Measurements from ENCODE around the gene SLC35A2.
A peak's percentile ranks its signal among the peaks of the same experiment; 100 is the strongest.

SLC35A2 gene

DNA sequence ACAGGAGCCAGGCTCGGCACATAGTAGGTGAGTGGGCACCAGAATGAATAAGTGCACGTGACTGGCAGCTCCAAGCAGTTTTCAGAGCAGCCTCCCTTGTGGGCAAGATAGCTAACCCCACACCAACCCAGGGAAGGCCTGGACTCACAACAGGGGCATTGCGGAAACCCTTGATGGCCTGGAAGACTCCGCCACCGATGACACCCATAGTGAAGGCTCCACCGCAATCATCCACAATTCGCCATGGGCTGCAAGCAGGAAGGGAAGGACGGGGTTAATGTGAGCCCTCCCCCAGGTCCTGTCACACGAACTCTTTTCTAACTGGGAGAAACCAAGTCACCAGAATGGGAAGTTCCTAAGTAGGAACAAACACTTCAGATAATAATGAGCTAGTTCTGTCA, 14.8 kb downstream of the SLC35A2 start:
- no peaks in the 10 kb centered on the region for H3K9me3 ChIP-seq (ENCODE audit: severe bottlenecking)
- H3K27me3 ChIP-seq (ENCODE audit: insufficient read depth, poor library complexity, severe bottlenecking) = no peaks in the 10 kb centered on the region
- DNase-seq (ENCODE audit: low spot score) = no peak
- peak overlapping the region; percentile 74 for H3K27ac ChIP-seq (ENCODE audit: poor library complexity, severe bottlenecking)
- TF ChIP-seq, protein P1, sequence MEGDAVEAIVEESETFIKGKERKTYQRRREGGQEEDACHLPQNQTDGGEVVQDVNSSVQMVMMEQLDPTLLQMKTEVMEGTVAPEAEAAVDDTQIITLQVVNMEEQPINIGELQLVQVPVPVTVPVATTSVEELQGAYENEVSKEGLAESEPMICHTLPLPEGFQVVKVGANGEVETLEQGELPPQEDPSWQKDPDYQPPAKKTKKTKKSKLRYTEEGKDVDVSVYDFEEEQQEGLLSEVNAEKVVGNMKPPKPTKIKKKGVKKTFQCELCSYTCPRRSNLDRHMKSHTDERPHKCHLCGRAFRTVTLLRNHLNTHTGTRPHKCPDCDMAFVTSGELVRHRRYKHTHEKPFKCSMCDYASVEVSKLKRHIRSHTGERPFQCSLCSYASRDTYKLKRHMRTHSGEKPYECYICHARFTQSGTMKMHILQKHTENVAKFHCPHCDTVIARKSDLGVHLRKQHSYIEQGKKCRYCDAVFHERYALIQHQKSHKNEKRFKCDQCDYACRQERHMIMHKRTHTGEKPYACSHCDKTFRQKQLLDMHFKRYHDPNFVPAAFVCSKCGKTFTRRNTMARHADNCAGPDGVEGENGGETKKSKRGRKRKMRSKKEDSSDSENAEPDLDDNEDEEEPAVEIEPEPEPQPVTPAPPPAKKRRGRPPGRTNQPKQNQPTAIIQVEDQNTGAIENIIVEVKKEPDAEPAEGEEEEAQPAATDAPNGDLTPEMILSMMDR (IDR thresholded peaks at IDR 0.05; ENCODE audit: poor library complexity, severe bottlenecking) = no peak
- H3K4me3 ChIP-seq (ENCODE audit: severe bottlenecking) = peak overlapping the region; percentile 83
- ATAC-seq (ENCODE audit: low read depth) = no peak
- H3K4me1 ChIP-seq (ENCODE audit: insufficient read depth, poor library complexity, severe bottlenecking) = no peaks in the 10 kb centered on the region
- peaks cover 25% of the 10 kb centered on the region for H3K36me3 ChIP-seq (ENCODE audit: low read depth)

GRCh38 chrX:48894891-48895290, 16.6 kb downstream of the SLC35A2 start:
- no peak overlapping the region for H3K27ac ChIP-seq (ENCODE audit: poor library complexity, severe bottlenecking)
- no peak for ATAC-seq (ENCODE audit: low read depth)
- H3K9me3 ChIP-seq (ENCODE audit: severe bottlenecking) = no peaks in the 10 kb centered on the region
- no peak for DNase-seq (ENCODE audit: low spot score)
- no peaks in the 10 kb centered on the region for H3K4me1 ChIP-seq (ENCODE audit: insufficient read depth, poor library complexity, severe bottlenecking)
- no peaks in the 10 kb centered on the region for H3K27me3 ChIP-seq (ENCODE audit: insufficient read depth, poor library complexity, severe bottlenecking)
- TF ChIP-seq, protein P1 (IDR thresholded peaks at IDR 0.05; ENCODE audit: poor library complexity, severe bottlenecking) = no peak
- peaks cover 25% of the 10 kb centered on the region for H3K36me3 ChIP-seq (ENCODE audit: low read depth)
- no peak overlapping the region for H3K4me3 ChIP-seq (ENCODE audit: severe bottlenecking)

- peaks cover 16% of the 10 kb centered on the region; the same call in 1 of the 2 replicates for H3K36me3 ChIP-seq (ENCODE audit: low read depth)
- no peak overlapping the region for H3K27ac ChIP-seq (ENCODE audit: poor library complexity, severe bottlenecking)
- DNase-seq (ENCODE audit: low spot score) = no peak
- no peaks in the 10 kb centered on the region for H3K9me3 ChIP-seq (ENCODE audit: severe bottlenecking)
- ATAC-seq (ENCODE audit: low read depth) = no peak
- H3K4me3 ChIP-seq (ENCODE audit: severe bottlenecking) = no peak overlapping the region
- no peaks in the 10 kb centered on the region for H3K27me3 ChIP-seq (ENCODE audit: insufficient read depth, poor library complexity, severe bottlenecking)
- no peaks in the 10 kb centered on the region for H3K4me1 ChIP-seq (ENCODE audit: insufficient read depth, poor library complexity, severe bottlenecking)
- TF ChIP-seq, protein P1 (IDR thresholded peaks at IDR 0.05; ENCODE audit: poor library complexity, severe bottlenecking) = no peak
Measured at GRCh38 chrX:48893556-48894348, 17.7 kb downstream of the SLC35A2 start.

DNA sequence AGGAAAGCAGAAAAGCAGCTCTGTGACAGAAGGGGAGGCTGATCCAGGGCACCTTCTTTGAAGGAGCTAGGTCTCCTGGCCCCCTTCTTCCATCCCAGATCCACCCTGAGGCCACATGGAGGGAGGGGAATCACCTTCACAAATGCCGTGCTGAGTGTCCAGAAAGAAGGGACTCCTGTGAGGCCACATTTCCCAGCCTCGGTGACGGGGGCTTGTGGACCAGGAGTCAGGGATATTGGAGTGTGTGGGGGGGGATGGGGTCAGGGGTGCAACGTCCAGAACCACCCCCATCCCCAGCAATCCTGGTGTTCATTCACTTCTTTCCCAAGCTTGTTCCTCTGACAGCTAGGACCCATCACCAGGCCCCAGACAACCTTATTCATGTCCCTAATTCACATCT, 18.6 kb downstream of the SLC35A2 start:
- Histone ChIP-seq H3K9me3 (ENCODE audit: severe bottlenecking) (no peaks in the 10 kb centered on the region), H3K36me3 (ENCODE audit: low read depth) (peaks cover 16% of the 10 kb centered on the region; the same call in 1 of the 2 replicates), H3K27me3 (ENCODE audit: insufficient read depth, poor library complexity, severe bottlenecking) (no peaks in the 10 kb centered on the region), H3K4me3 (ENCODE audit: severe bottlenecking) (no peak overlapping the region), H3K27ac (ENCODE audit: poor library complexity, severe bottlenecking) (no peak overlapping the region), H3K4me1 (ENCODE audit: insufficient read depth, poor library complexity, severe bottlenecking) (no peaks in the 10 kb centered on the region)
- TF ChIP-seq, protein P1 (IDR thresholded peaks at IDR 0.05; ENCODE audit: poor library complexity, severe bottlenecking) = no peak
- DNase-seq (ENCODE audit: low spot score) = no peak
- ATAC-seq (ENCODE audit: low read depth) = no peak
